Neural crest cell (in vitro differentiated cells): ENCODE results near the gene SLC9A8. TPM values are rescaled to one million over a fixed set of nuclear protein-coding genes. Genes with fewer than 3 reads are reported as not detected.

Experiments used
- DNase-seq: peaks from one replicate; pipeline ENCODE4 v3.0.0; 2021; ENCODE audit warnings: low read depth, mixed read lengths, low spot score
- H3K27ac Mint-ChIP-seq: one replicate; pipeline ENCODE4 v1.8.0; 2021; ENCODE audit warnings: mild to moderate bottlenecking, mixed read lengths; ENCODE audit not compliant: unreplicated experiment
- H3K27me3 Mint-ChIP-seq: 2 replicates; pipeline ENCODE4 v1.8.0; 2021; ENCODE audit warnings: low read depth, mild to moderate bottlenecking, mixed read lengths
- H3K36me3 Mint-ChIP-seq: 2 replicates; pipeline ENCODE4 v1.8.0; 2021; ENCODE audit warnings: low read depth, mild to moderate bottlenecking, mixed read lengths
- H3K4me1 Mint-ChIP-seq: 2 replicates; pipeline ENCODE4 v1.8.0; 2021; ENCODE audit warnings: mixed read lengths
- H3K4me3 Mint-ChIP-seq: one replicate; pipeline ENCODE4 v1.8.0; 2021; ENCODE audit warnings: mild to moderate bottlenecking, mixed read lengths
- H3K9me3 Mint-ChIP-seq: 2 replicates; pipeline ENCODE4 v1.8.0; 2021; ENCODE audit warnings: mixed read lengths
- CTCF ChIP-seq: fragments of 200-600 bp; sonication (generic); conservative IDR thresholded peaks from 2 replicates; pipeline ENCODE4 v1.5.0; 2021; ENCODE audit warnings: antibody characterized with exemption, mild to moderate bottlenecking
- total RNA-seq: library from RNA; stranded (reverse); gene quantifications from 2 replicates; pipeline ENCODE4 v1.2.1, GENCODE V29; 2021

The SLC9A8 gene
- total RNA-seq, 1 donor from 2014 or later: 9.7 TPM

DNA sequence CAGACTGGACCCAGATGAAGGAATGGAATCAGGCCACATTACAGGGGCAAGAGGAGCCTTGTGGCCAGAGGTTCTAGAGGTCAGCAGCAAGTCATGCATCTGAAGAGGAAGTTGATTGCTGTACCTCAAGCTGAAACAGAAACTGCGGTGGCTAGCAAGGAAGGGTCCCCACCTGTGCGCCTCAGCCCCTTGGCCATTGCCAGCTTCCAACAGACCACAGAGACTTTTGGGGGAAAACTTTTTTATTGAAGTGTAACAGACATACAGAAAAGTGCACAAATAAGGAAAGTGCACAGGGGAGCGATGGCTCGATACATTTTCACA is 26.8 kb upstream of the SLC9A8 start:
- DNase-seq: no peak
- no peaks in the 10 kb centered on the region for H3K4me1 Mint-ChIP-seq
- H3K4me3 Mint-ChIP-seq: no peak overlapping the region
- TF ChIP-seq CTCF: no peak
- H3K27me3 Mint-ChIP-seq: no peaks in the 10 kb centered on the region
- H3K36me3 Mint-ChIP-seq: no peaks in the 10 kb centered on the region
- H3K27ac Mint-ChIP-seq: peak overlapping the region; percentile 82
- H3K9me3 Mint-ChIP-seq: no peaks in the 10 kb centered on the region

DNA sequence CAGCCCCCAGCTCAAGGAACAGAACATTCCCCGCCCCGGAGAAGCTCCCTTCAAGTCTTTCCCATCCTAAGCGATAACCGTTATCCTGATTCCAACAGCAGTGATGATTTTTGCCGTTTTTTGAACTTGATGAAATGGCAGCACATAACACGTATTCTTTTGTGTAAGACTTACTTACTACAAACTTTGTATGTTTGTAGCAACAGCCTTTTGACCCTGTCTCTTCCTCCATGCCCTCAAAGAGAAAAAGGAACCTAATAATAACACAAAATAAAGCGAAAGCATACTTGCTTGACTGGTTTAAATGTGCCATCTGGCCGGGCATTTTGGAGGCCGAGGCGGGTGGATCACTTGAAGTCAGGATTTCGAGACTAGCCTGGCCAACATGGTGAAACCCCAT is 26.4 kb upstream of the SLC9A8 start:
- H3K27ac Mint-ChIP-seq: no peak overlapping the region
- H3K9me3 Mint-ChIP-seq: no peaks in the 10 kb centered on the region
- no peaks in the 10 kb centered on the region for H3K4me1 Mint-ChIP-seq

GRCh38 chr20:49786668-49787370 is 25.8 kb upstream of the SLC9A8 start:
- Mint-ChIP-seq H3K4me3 (no peak overlapping the region), H3K4me1 (no peaks in the 10 kb centered on the region), H3K9me3 (no peaks in the 10 kb centered on the region), H3K27me3 (no peaks in the 10 kb centered on the region), H3K27ac (no peak overlapping the region), H3K36me3 (no peaks in the 10 kb centered on the region)
- peak; percentile 48 for TF ChIP-seq CTCF
- no peak for DNase-seq

More for the DNA sequence above, 26.4 kb upstream of the SLC9A8 start:
- Mint-ChIP-seq H3K4me3 (no peak overlapping the region), H3K36me3 (no peaks in the 10 kb centered on the region), H3K27me3 (no peaks in the 10 kb centered on the region)
- TF ChIP-seq CTCF: no peak
- DNase-seq: no peak

GRCh38 chr20:49787371-49788357 is 25.0 kb upstream of the SLC9A8 start:
- Mint-ChIP-seq H3K9me3 (no peaks in the 10 kb centered on the region), H3K36me3 (no peaks in the 10 kb centered on the region), H3K27ac (no peak overlapping the region), H3K27me3 (no peaks in the 10 kb centered on the region), H3K4me3 (no peak overlapping the region), H3K4me1 (no peaks in the 10 kb centered on the region)
- TF ChIP-seq CTCF: no peak
- DNase-seq: no peak

- Mint-ChIP-seq H3K27ac (no peak overlapping the region), H3K4me3 (no peak overlapping the region), H3K36me3 (no peaks in the 10 kb centered on the region), H3K4me1 (peaks cover 4% of the 10 kb centered on the region), H3K27me3 (no peaks in the 10 kb centered on the region), H3K9me3 (no peaks in the 10 kb centered on the region)
- no peak for DNase-seq
- no peak for TF ChIP-seq CTCF
Observed at GRCh38 chr20:49790077-49790798, 22.4 kb upstream of the SLC9A8 start.
